Glutamatergic neuron (in vitro differentiated cells): Measurements from ENCODE around the gene TMEM31. TPM values are rescaled to one million over a fixed set of nuclear protein-coding genes. Genes with fewer than 3 reads are reported as not detected.
"Not testable (repeated sequence)": the region's sequence is repeated elsewhere in the genome, so short reads cannot be mapped to it uniquely, and the experiment has no call there.

Experiments used
- DNase-seq: peaks from one replicate; pipeline ENCODE4 v3.0.0; 2022
- H3K27ac Mint-ChIP-seq: one replicate; pipeline ENCODE4 v1.8.0; 2020; ENCODE audit warnings: mild to moderate bottlenecking, mixed read lengths, inconsistent platforms; ENCODE audit not compliant: unreplicated experiment
- H3K27me3 Mint-ChIP-seq: one replicate; pipeline ENCODE4 v1.8.0; 2020; ENCODE audit warnings: mild to moderate bottlenecking, moderate library complexity, mixed read lengths, inconsistent platforms; ENCODE audit not compliant: unreplicated experiment
- H3K36me3 Mint-ChIP-seq: one replicate; pipeline ENCODE4 v1.8.0; 2020; ENCODE audit warnings: mild to moderate bottlenecking, mixed read lengths, inconsistent platforms; ENCODE audit not compliant: unreplicated experiment
- H3K4me1 Mint-ChIP-seq: one replicate; pipeline ENCODE4 v1.8.0; 2020; ENCODE audit warnings: mild to moderate bottlenecking, low read depth, mixed read lengths, inconsistent platforms; ENCODE audit not compliant: unreplicated experiment
- H3K4me3 Mint-ChIP-seq: one replicate; pipeline ENCODE4 v1.8.0; 2020; ENCODE audit warnings: mild to moderate bottlenecking, mixed read lengths, inconsistent platforms; ENCODE audit not compliant: unreplicated experiment
- H3K9me3 Mint-ChIP-seq: one replicate; pipeline ENCODE4 v1.8.0; 2020; ENCODE audit warnings: mild to moderate bottlenecking, moderate library complexity, mixed read lengths, inconsistent platforms; ENCODE audit not compliant: unreplicated experiment
- CTCF ChIP-seq: fragments of 200-600 bp; sonication (generic); IDR thresholded peaks from one replicate; pipeline ENCODE4 v1.5.0; 2021; ENCODE audit not compliant: partially characterized antibody, unreplicated experiment
- total RNA-seq: library from RNA; stranded (reverse); fragmentation: NEBNext Ultra II Directional; extraction: Animal tissue kit (Norgen Biotek cat#: 25700); gene quantifications from one replicate; pipeline ENCODE4 v1.2.1, GENCODE V29; 2021; ENCODE audit not compliant: unreplicated experiment

TMEM31 gene
- total RNA-seq, 1 donor from 2014 or later = not detected

- H3K4me1 Mint-ChIP-seq = no peaks in the 10 kb centered on the region
- no peak overlapping the region for H3K4me3 Mint-ChIP-seq
- no peak overlapping the region for H3K27ac Mint-ChIP-seq
- H3K27me3 Mint-ChIP-seq = peaks cover 2% of the 10 kb centered on the region
- H3K36me3 Mint-ChIP-seq = no peaks in the 10 kb centered on the region
- TF ChIP-seq CTCF = no peak
- DNase-seq = no peak
- no peaks in the 10 kb centered on the region for H3K9me3 Mint-ChIP-seq
These were observed 46.0 kb downstream of the TMEM31 start for GRCh38 chrX:103756736-103757135.

- Mint-ChIP-seq H3K27ac (no peak overlapping the region), H3K36me3 (no peaks in the 10 kb centered on the region), H3K9me3 (no peaks in the 10 kb centered on the region), H3K27me3 (peaks cover 2% of the 10 kb centered on the region), H3K4me1 (peaks cover 7% of the 10 kb centered on the region), H3K4me3 (no peak overlapping the region)
- DNase-seq = no peak
- no peak for TF ChIP-seq CTCF
These were observed 47.8 kb downstream of the TMEM31 start for GRCh38 chrX:103758555-103758954.

- H3K4me1 Mint-ChIP-seq = not testable (repeated sequence)
These were observed 52.8 kb downstream of the TMEM31 start for GRCh38 chrX:103763541-103763940.

More at GRCh38 chrX:103763541-103763940, 52.8 kb downstream of the TMEM31 start:
- DNase-seq, H3K9me3 Mint-ChIP-seq, H3K27ac Mint-ChIP-seq, H3K27me3 Mint-ChIP-seq, H3K4me3 Mint-ChIP-seq, H3K36me3 Mint-ChIP-seq: not testable (repeated sequence)

Other genes starting within 250 kb of the TMEM31 start
- 0.47 TPM for gene RAB40A, start 191.4 kb upstream of the TMEM31 start, total RNA-seq
- 56.5 TPM for gene TCEAL4, start 125.4 kb upstream of the TMEM31 start, total RNA-seq
- gene TCEAL3, start 102.9 kb upstream of the TMEM31 start, total RNA-seq = 9.0 TPM
- gene TCEAL1, start 81.9 kb upstream of the TMEM31 start, total RNA-seq = 7.7 TPM
- gene MORF4L2, start 24.2 kb upstream of the TMEM31 start, total RNA-seq = 409 TPM
- gene PLP1, start 65.9 kb downstream of the TMEM31 start, total RNA-seq = 0.20 TPM
- 4.5 TPM for gene RAB9B, start 121.3 kb downstream of the TMEM31 start, total RNA-seq